ENCODE data around the gene USH1C. TPM values are rescaled to one million over a fixed set of nuclear protein-coding genes. Genes with fewer than 3 reads are reported as not detected.

Gene USH1C
- total RNA-seq, 4 donors from 2014 or later, result 110 to 1,022 (median 157) TPM

- H3K4me1 ChIP-seq, result no peaks in the 10 kb centered on the region
- no peak for TF ChIP-seq POLR2A (IDR thresholded peaks at IDR 0.05)
- no peak for TF ChIP-seq POLR2AphosphoS5 (IDR thresholded peaks at IDR 0.05)
- no peak for TF ChIP-seq EP300 (IDR thresholded peaks at IDR 0.05; ENCODE audit: low read depth)
- no peak for TF ChIP-seq CTCF (IDR thresholded peaks at IDR 0.05)
- intact Hi-C loops (cut with DNase I; ENCODE audit: low total_unique reads) (no loop called here), in situ Hi-C loops (cut with MboI; ENCODE audit: low pct_ligation_motif_present in 1 of 4, low pct_unique_long_range_greater_than_20kb in 1 of 4, low sequenced_read_pairs in 3 of 4) (no loop called here)
- DNase-seq, result no peak
- H3K27me3 ChIP-seq, result peaks cover 8% of the 10 kb centered on the region
- 89% methylated on average over 8 of the region's 10 CpGs; no CpG with 5 or more reads in 1 of the 2 donors for WGBS, 2 donors (ENCODE audit: low coverage in 1 of 2)
- H3K36me3 ChIP-seq, result no peaks in the 10 kb centered on the region
- H3K27ac ChIP-seq, result no peak overlapping the region
- no peaks in the 10 kb centered on the region for H3K9me3 ChIP-seq
- no peak overlapping the region for H3K4me3 ChIP-seq
Observed at GRCh38 chr11:17552392-17553248, 8.4 kb upstream of the USH1C start.

DNA sequence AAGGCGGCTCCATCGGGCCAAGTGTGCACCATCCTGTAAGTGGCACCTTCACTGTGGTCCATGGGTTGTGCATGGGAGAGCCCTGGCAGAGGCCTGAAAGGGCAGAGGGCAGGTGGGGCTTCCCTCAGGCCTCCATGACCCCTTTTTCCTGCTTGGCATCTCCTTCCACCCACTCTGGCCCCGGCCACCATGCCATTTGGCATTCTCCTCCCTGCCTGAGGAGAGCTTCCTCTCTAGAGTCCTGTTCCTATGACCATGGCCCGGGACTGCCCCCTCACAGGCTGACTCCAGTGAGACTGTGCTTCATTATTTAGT is 7.8 kb upstream of the USH1C start:
- H3K36me3 ChIP-seq, result no peaks in the 10 kb centered on the region
- in situ Hi-C loops (cut with MboI; ENCODE audit: low pct_ligation_motif_present in 1 of 4, low pct_unique_long_range_greater_than_20kb in 1 of 4, low sequenced_read_pairs in 3 of 4) (no loop called here), intact Hi-C loops (cut with DNase I; ENCODE audit: low total_unique reads) (no loop called here)
- peaks cover 8% of the 10 kb centered on the region for H3K27me3 ChIP-seq
- DNase-seq, result no peak
- no peaks in the 10 kb centered on the region for H3K4me1 ChIP-seq
- no peaks in the 10 kb centered on the region for H3K9me3 ChIP-seq
- no peak overlapping the region for H3K4me3 ChIP-seq
- no peak for TF ChIP-seq POLR2AphosphoS5 (IDR thresholded peaks at IDR 0.05)
- no peak for TF ChIP-seq POLR2A (IDR thresholded peaks at IDR 0.05)
- TF ChIP-seq CTCF (IDR thresholded peaks at IDR 0.05), result no peak
- TF ChIP-seq EP300 (IDR thresholded peaks at IDR 0.05; ENCODE audit: low read depth), result no peak
- H3K27ac ChIP-seq, result no peak overlapping the region
- WGBS, 2 donors (ENCODE audit: low coverage in 1 of 2), result 87% methylated on average over 4 of the region's 4 CpGs; no CpG with 5 or more reads in 1 of the 2 donors

DNA sequence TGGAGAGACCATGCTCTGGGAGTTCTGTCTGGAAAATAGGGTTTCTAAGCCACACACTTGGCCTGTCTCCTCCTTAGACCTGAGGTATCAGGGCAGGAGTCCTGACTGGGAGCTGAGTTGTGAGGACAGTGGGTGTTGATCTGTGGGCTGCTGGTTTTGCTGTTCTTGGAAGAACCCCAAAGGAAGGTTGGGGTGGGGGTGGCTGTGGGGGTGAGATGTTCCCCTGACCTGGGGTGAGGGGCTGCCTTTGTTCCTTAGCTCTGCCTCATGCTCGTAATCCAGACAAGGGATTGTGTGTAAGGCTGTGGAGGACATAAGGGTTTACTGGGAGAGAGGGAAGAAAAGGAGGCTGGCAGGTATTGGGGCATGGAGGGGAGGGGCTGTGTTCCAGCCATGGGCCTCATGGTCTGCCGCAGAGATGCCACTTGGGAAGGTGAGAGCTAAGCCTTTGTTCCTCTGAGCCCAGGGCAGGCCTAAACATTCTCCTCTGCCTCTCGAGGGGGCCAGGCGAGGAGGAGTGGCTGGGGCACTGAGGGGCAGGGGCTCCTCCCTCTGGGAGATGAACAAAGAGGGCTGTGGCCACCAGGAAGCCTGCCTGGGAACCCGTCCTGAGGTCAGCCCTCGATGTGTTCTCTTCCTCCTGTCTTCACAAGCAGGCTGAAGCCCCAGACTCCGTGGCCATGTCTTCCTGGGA is 7.3 kb upstream of the USH1C start:
- TF ChIP-seq POLR2AphosphoS5 (IDR thresholded peaks at IDR 0.05) (no peak), POLR2A (IDR thresholded peaks at IDR 0.05) (no peak), EP300 (IDR thresholded peaks at IDR 0.05; ENCODE audit: low read depth) (no peak), CTCF (IDR thresholded peaks at IDR 0.05) (no peak)
- intact Hi-C loops (cut with DNase I; ENCODE audit: low total_unique reads) (no loop called here), in situ Hi-C loops (cut with MboI; ENCODE audit: low pct_ligation_motif_present in 1 of 4, low pct_unique_long_range_greater_than_20kb in 1 of 4, low sequenced_read_pairs in 3 of 4) (no loop called here)
- Histone ChIP-seq H3K4me3 (no peak overlapping the region), H3K27ac (no peak overlapping the region), H3K36me3 (no peaks in the 10 kb centered on the region), H3K27me3 (peaks cover 9% of the 10 kb centered on the region), H3K4me1 (no peaks in the 10 kb centered on the region), H3K9me3 (no peaks in the 10 kb centered on the region)
- 61% methylated on average over 6 of the region's 7 CpGs; no CpG with 5 or more reads in 1 of the 2 donors for WGBS, 2 donors (ENCODE audit: low coverage in 1 of 2)
- no peak for DNase-seq

DNA sequence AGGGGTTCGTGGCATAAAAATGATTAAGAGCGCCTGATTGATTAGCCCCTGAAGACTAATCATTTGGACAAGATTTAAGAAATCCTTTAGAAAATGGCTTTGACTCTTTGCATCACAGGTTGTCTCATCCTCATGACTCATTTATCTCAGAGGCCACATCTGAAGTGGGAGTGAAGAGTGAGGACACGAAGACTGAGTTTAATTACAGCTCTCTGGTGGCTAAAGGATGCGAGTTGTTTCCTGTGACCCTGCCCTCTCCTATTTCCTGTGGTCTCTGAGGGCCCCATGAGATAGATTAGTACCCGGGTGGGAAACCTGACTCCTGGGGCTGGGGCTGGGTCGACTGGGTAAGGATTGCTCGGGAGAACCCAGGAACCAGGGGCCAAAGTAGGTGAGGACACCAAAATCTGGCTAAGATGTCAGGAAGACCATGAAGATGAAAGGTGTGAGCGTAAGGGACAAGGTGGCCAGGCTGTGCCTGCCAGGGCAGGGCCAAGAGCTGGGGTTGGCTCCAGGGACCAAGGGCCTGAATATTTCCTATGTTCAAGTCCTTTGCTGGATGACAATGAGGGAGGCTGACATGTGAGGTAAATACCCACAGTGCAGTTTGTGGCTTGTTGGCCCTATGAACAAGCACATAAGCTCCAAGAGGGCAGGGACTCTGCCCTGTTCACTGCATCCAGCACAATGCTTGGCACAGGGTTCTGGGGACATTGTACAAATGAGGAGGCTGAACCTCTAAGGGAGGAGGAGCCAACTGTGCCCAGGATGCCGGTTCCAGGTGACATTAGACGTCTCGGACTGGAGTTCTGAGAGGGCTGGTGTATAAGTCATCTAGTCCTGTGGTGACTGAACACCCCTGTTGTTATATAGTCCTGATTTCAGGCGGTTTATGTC is 6.5 kb upstream of the USH1C start:
- Histone ChIP-seq H3K4me1 (no peaks in the 10 kb centered on the region), H3K9me3 (no peaks in the 10 kb centered on the region), H3K36me3 (no peaks in the 10 kb centered on the region), H3K27me3 (peaks cover 15% of the 10 kb centered on the region), H3K27ac (no peak overlapping the region), H3K4me3 (no peak overlapping the region)
- intact Hi-C loops (cut with DNase I; ENCODE audit: low total_unique reads), result no loop called here
- in situ Hi-C loops (cut with MboI; ENCODE audit: low pct_ligation_motif_present in 1 of 4, low pct_unique_long_range_greater_than_20kb in 1 of 4, low sequenced_read_pairs in 3 of 4), result no loop called here
- DNase-seq, result no peak
- WGBS, 2 donors (ENCODE audit: low coverage in 1 of 2), result 44 to 62% methylated on average over 2 to 12 of the region's 12 CpGs
- TF ChIP-seq POLR2AphosphoS5 (IDR thresholded peaks at IDR 0.05) (no peak), POLR2A (IDR thresholded peaks at IDR 0.05) (no peak), EP300 (IDR thresholded peaks at IDR 0.05; ENCODE audit: low read depth) (no peak), CTCF (IDR thresholded peaks at IDR 0.05) (no peak)
